ENCODE measurements around the gene LRSAM1. TPM values are rescaled to one million over a fixed set of nuclear protein-coding genes. Genes with fewer than 3 reads are reported as not detected.

Gene LRSAM1
- total and polyA plus RNA-seq, 12 donors, result 6.8 to 74.8 (median 29.3) TPM

GRCh38 chr9:127526655-127527559 lies 75.6 kb downstream of the LRSAM1 start:
- no peak for DNase-seq
- Histone ChIP-seq H3K9me3 (replicated peaks in 1 of 3) (peaks cover 0 to 10% (median 0%) of the 10 kb centered on the region in 3 donors), H3K27me3 (no peaks in the 10 kb centered on the region), H3K4me3 (no peak overlapping the region), H3K36me3 (replicated peaks in 1 of 2) (peaks cover 0 to 51% of the 10 kb centered on the region in 2 donors), H3K27ac (peak overlapping the region in 1 of 5 donors; percentile 32), H3K4me1 (replicated peaks in 1 of 2) (peaks cover 24 to 33% of the 10 kb centered on the region in 2 donors)
- intact Hi-C loops (cut with DNase I), result loop anchor here in 1 of 2 donors (5.0 kb wide), 1 partner anchor 40 kb away; a partner anchor contains a TSS
- 76 to 90% (median 81%) methylated on average over 19 to 30 of the region's 30 CpGs for WGBS, 4 donors
- TF ChIP-seq CTCF (IDR thresholded peaks at IDR 0.05) (no peak), POLR2A (IDR thresholded peaks at IDR 0.05) (no peak)

GRCh38 chr9:127527560-127528268 lies 76.4 kb downstream of the LRSAM1 start:
- peaks cover 16 to 24% of the 10 kb centered on the region in 2 donors for H3K4me1 ChIP-seq (replicated peaks in 1 of 2)
- H3K36me3 ChIP-seq (replicated peaks in 1 of 2), result peaks cover 0 to 48% of the 10 kb centered on the region in 2 donors
- no peak for TF ChIP-seq POLR2A (IDR thresholded peaks at IDR 0.05)
- 88 to 92% (median 90%) methylated on average over 7 to 17 of the region's 17 CpGs for WGBS, 4 donors
- peak overlapping the region in 2 of 5 donors; percentile 26 to 32 for H3K27ac ChIP-seq
- H3K27me3 ChIP-seq, result no peaks in the 10 kb centered on the region
- DNase-seq, result no peak
- intact Hi-C loops (cut with DNase I), result loop anchor here in 1 of 2 donors (5.0 kb wide), 1 partner anchor 40 kb away; a partner anchor contains a TSS
- H3K4me3 ChIP-seq, result no peak overlapping the region
- H3K9me3 ChIP-seq (replicated peaks in 1 of 3), result peaks cover 0 to 10% (median 0%) of the 10 kb centered on the region in 3 donors

GRCh38 chr9:127528422-127529251 lies 77.3 kb downstream of the LRSAM1 start:
- intact Hi-C loops (cut with DNase I), result loop anchor here in 1 of 2 donors (5.0 kb wide), 1 partner anchor 39 kb away; a partner anchor contains a TSS
- peak in 6 of 7 donors; percentile 74 to 87 (median 82) for DNase-seq
- Histone ChIP-seq H3K4me3 (no peak overlapping the region), H3K27me3 (no peaks in the 10 kb centered on the region), H3K9me3 (replicated peaks in 1 of 3) (peaks cover 0 to 5% (median 0%) of the 10 kb centered on the region in 3 donors), H3K27ac (peak overlapping the region; percentile 38 to 91 (median 76)), H3K4me1 (replicated peaks in 1 of 2) (peaks cover 15 to 24% of the 10 kb centered on the region in 2 donors), H3K36me3 (replicated peaks in 1 of 2) (peaks cover 0 to 42% of the 10 kb centered on the region in 2 donors)
- WGBS, 4 donors, result 22 to 35% (median 33%) methylated on average over 10 to 15 of the region's 15 CpGs
- TF ChIP-seq POLR2A (IDR thresholded peaks at IDR 0.05) (peak in 1 of 2 donors; percentile 53), CTCF (IDR thresholded peaks at IDR 0.05) (peak in 1 of 6 experiments; percentile 8)

- intact Hi-C loops (cut with DNase I), result loop anchor here in 1 of 2 donors (5.0 kb wide), 1 partner anchor 38 kb away; a partner anchor contains a TSS
- TF ChIP-seq CTCF (IDR thresholded peaks at IDR 0.05), result no peak
- no peak for TF ChIP-seq POLR2A (IDR thresholded peaks at IDR 0.05)
- peaks cover 15 to 24% of the 10 kb centered on the region in 2 donors for H3K4me1 ChIP-seq (replicated peaks in 1 of 2)
These were observed 78.4 kb downstream of the LRSAM1 start for GRCh38 chr9:127529671-127530070.

More at GRCh38 chr9:127529671-127530070, 78.4 kb downstream of the LRSAM1 start:
- H3K36me3 ChIP-seq (replicated peaks in 1 of 2), result peaks cover 0 to 34% of the 10 kb centered on the region in 2 donors
- H3K4me3 ChIP-seq, result no peak overlapping the region
- H3K27ac ChIP-seq, result peak overlapping the region in 3 of 5 donors; percentile 25 to 91 (median 85)
- H3K9me3 ChIP-seq (replicated peaks in 1 of 3), result peaks cover 0 to 5% (median 0%) of the 10 kb centered on the region in 3 donors
- no peaks in the 10 kb centered on the region for H3K27me3 ChIP-seq
- 78 to 89% (median 82%) methylated on average over 4 of the region's 4 CpGs for WGBS, 4 donors
- no peak for DNase-seq

All from adrenal gland (tissue), 12 donors.